22Rv1 (cell line): Measurements from ENCODE around the gene H6PD.

Experiments used
- H3K27ac ChIP-seq: fragments of 450-650 bp; 2 replicates; pipeline ENCODE4 v1.5.1; 2017
- CTCF ChIP-seq: fragments of 450-650 bp; IDR thresholded peaks from 2 replicates; pipeline ENCODE4 v1.5.1; 2017; ENCODE audit warnings: mild to moderate bottlenecking
- ZFX ChIP-seq: fragments of 450-650 bp; IDR thresholded peaks from 2 replicates; pipeline ENCODE4 v1.6.1; 2017; ENCODE audit warnings: antibody characterized with exemption, borderline replicate concordance

Gene H6PD

GRCh38 chr1:9234223-9235095, at the start of gene H6PD:
TSS of gene H6PD (plus strand) at chr1:9234774. CDS start at chr1:9244935, 10,161 bp downstream.
- TF ChIP-seq ZFX (no peak), CTCF (peak; percentile 80)
- H3K27ac ChIP-seq = peak within 1 kb of the TSS; percentile 54

- TF ChIP-seq CTCF (no peak), ZFX (no peak)
- H3K27ac ChIP-seq = no peak overlapping the region
Measured at GRCh38 chr1:9186082-9186859, 48.3 kb upstream of the H6PD start.

- no peak overlapping the region for H3K27ac ChIP-seq
- TF ChIP-seq CTCF = no peak
- TF ChIP-seq ZFX = no peak
Measured at GRCh38 chr1:9187004-9187403, 47.6 kb upstream of the H6PD start.

- no peak overlapping the region for H3K27ac ChIP-seq
- no peak for TF ChIP-seq CTCF
- no peak for TF ChIP-seq ZFX
Measured at GRCh38 chr1:9190234-9190633, 44.3 kb upstream of the H6PD start.

GRCh38 chr1:9191231-9191630, 43.3 kb upstream of the H6PD start:
- no peak overlapping the region for H3K27ac ChIP-seq

GRCh38 chr1:9192578-9193232, 41.9 kb upstream of the H6PD start:
- TF ChIP-seq CTCF (no peak), ZFX (no peak)
- no peak overlapping the region for H3K27ac ChIP-seq

More at GRCh38 chr1:9191231-9191630, 43.3 kb upstream of the H6PD start:
- no peak for TF ChIP-seq ZFX
- no peak for TF ChIP-seq CTCF
